GM18502 (cell line): ENCODE measurements around the gene DENND1A.
"Not testable (repeated sequence)": the region's sequence is repeated elsewhere in the genome, so short reads cannot be mapped to it uniquely, and the experiment has no call there.

Experiments used
- ATAC-seq: cut with Tn5 transposase; IDR thresholded peaks from one replicate; pipeline ENCODE4 v1.9.1; 2021; ENCODE audit warnings: mild to moderate bottlenecking; ENCODE audit not compliant: unreplicated experiment, poor library complexity

Gene DENND1A

DNA sequence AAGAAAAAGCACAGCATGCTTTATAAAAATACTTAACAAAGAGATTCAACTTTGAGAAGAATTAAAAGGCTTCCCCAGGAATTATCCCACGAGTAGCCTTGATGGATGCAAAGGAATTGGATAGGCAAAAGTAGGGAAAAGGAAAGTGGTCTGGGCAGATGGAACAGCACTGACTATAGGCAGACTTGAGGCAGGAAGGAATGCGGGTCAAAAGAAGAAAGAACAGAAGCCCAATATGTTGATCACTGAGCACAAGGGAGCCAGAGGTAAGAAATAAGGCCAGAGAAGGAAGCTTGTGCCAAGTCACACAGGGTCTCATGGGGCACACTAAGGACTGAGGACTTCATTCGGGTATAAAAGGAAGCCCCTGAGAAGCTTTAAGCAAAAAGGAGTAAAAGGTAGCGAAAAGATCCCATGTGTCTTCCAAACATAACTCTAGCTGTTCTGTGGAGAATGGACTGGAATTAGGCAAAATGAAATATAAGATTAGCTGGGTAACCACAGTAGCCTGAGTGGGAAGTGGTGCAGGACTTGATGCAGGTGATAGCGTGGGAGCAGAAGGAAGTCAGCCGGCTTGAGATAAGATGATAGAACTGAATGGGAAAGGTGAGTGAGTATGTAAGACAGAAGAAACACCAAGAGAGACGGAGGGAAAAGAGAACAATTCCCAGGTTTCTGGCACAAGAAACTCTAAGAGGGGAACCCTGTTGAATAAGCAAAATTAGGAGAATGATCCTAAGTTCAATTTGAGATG, 106.6 kb downstream of the DENND1A start:
- ATAC-seq = no peak

DNA sequence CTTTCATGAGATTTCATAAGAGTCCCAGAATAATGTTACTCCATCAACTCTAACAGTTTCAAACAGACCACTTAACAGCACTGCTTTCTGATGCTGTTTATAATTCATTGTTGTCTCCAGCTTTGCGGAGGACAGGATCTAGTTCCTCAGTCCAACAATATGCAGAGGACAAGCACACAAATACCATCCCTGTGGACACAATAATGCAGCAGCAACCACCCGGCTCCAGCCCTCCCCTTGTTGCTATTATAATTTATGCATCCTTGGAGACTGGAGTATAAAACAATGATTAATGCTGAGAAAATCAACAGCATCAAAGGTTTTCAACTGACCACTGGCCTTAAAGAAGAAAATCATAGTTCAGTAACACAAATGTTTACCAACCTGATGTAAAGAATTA, 108.3 kb downstream of the DENND1A start:
- no peak for ATAC-seq

DNA sequence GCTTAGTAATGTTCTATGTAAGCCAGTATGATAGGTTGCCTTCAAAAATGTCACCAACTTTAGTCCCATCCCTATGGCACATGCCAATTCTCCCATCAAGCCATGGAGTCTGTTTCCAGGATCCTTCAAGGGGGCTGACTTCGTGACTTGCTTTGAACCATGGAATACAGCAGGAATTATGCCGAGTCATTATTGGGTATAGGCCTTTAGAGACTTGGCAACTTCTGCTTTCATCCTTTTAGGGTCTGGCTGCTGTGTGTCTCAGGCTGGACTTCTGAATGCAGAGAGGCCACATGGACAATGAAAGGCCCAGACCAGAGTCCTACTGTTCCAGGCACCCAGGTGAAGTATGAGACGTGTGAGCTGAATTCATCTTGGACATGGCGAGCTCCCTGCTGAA, 109.8 kb downstream of the DENND1A start:
- no peak for ATAC-seq

DNA sequence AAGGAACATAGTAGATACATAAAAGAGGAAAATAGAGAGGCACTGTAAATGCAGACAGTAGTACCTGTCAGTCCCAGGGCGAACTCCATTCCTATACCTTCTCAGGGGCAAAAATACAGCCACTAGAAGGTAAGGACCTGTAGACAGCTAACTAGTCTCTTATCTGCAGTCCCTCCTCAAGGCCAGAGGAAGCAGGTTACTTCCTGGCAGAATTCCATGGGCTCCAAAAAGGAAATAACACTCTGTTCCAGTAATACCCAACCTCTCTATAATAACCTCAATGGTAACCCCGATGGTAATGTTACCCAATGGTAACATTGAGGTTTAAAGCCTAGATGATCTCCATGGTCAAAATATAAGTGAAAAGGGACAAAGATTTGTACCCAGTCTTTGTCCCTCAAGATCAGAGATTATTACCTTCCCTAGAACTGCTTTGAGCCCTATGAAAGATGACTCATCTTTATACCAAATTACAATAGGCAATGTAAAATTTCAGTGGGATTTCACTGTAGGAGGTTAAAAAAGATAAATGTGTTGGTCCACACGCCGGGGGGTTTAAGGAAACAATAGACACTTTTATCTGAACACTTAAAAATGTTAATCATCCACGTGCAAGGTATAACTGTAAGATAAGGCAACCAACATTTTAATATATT, 113.0 kb downstream of the DENND1A start:
- no peak for ATAC-seq

DNA sequence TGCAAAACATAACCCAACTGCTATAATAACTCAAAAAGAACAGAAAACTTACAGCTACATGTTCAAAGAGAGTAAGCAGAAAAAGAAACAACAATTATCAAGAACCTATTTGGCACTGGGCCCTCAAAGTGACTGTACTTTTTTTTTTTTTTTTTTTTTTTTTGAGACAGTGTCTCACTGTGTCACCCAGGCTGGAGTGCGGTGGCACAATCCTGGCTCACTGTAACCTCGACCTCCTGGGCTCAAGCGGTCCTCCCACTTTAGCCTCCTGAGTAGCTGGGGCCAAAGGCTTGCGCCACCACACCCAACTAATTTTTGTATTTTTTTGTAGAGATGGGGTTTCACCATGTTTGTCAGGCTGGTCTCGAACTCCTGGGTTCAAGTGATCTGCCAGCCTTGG, 114.1 kb downstream of the DENND1A start:
- not testable (repeated sequence) for ATAC-seq

DNA sequence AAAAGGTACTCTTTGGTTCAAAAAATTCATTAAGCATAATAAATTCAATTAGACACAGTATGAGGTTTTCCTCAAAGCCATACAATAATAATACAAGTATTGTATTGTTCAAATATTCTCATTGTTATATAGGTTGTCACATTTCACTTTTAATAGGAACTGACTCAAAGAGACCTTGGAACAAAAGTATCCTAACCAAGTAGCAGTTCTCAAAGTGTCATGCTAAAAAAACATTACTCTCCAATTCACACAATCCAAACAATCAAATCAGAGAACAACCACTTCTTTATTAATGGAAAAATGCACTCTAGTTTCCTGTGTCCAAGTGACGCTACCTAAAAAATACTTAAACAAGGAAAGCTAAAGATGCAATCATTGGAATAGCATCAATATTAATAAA, 115.4 kb downstream of the DENND1A start:
- ATAC-seq = no peak

DNA sequence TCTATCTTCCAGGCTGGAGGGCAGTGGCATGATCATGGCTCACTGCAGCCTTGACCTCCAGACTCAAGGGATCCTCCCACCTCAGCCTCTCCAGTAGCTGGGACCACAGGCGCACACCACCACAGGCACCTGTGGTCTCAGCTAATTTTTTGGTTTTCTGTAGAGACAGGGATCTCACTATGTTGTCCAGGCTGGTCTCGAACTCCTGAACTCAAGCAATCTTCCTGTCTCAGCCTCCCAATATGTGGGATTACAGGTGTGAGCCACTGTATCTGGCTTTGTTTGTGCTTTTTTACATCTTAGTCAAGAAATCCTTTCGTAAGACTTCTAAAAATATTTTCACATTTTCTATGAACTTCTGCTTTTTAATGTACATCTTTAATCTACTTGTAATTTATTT, 116.9 kb downstream of the DENND1A start:
- no peak for ATAC-seq

DNA sequence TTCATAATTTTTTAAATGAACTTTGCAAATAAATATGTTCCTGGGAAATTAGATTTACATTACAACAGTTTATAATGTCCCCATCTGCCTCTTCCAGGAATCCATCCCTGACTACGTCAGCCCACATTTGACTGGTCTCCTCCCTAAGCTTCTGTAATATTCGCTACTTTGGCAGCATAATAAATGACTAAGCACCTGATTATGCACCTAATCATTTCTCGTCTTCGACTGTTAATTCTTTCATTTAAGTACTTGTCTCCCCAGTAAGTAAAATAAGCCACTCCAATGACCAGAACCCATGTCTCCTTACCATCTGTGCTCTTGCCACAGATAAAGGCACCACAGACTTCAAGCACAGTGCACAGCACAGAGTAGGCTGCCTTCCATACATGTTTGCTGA, 122.7 kb downstream of the DENND1A start:
- no peak for ATAC-seq

DNA sequence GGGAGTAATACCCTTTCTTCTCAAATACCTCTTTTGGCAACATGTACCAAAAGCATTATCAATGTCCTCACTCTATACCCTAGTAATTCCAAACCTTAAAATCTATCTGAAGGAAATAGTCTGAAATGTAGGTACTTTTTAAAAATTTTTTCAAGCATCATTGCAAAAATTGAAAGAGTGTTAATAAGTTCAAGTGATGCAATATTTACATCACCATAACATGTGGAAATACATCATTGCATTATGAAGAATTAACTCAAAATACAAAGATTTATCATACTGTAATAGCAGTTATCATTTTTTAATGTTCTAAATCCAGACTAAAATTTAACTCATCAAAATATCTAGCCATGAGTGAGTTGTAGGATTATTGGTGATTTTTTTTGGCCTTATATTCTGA, 123.1 kb downstream of the DENND1A start:
- ATAC-seq = no peak

DNA sequence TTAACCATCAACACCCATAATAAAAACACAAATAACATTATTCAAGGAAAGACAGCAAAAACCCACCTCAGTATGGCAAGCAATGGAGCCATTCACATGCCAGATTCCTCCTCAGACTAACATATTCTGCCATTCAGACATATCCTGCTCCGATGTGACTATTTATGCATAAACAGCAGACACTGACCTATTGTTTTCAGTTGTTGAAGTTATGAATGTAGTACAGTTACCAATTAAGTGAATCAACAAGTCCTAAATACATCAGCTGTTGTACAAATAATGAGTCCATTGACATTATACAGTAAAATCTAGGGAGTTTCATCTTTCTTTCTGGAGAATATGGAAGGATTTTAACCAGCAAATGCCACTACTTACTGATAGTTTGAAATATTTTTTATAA, 131.7 kb downstream of the DENND1A start:
- no peak for ATAC-seq

DNA sequence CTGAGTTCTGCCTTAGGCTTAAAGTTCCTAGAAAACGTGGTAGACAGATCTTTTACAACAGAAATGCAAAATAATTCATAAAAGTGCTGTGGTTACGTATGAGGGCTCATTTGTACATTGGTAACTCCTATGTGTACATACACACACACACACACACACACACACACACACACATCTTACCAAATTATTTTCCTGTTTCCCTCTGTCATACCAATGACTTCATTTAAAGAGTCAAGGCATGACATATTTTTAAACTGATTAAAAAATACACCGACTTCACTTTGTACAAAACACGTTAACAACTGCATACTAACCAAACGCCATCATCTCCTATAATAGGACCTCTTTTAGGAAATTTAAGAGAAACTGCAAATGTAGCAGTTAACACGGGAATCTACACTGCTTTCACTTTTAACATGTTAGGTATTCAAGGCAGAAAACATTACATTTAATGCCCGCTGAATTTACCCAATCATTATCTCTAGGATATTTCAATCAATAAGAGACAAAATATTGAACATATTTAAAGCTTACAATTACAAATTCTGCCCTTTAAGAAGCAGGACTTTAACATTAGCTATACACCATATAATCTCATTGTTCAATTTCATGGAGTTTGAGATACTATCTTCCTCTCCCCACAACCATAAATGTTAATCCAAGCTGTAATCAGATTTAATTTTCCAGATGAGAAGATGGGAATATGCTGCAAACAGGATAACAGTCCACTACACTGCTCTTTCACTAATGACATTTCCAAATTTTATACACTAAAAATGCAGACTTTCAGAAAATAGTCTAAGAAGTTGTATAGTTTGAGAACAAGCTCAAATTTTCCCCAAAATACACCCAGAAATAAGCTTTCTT, 133.1 kb downstream of the DENND1A start:
- ATAC-seq = no peak

DNA sequence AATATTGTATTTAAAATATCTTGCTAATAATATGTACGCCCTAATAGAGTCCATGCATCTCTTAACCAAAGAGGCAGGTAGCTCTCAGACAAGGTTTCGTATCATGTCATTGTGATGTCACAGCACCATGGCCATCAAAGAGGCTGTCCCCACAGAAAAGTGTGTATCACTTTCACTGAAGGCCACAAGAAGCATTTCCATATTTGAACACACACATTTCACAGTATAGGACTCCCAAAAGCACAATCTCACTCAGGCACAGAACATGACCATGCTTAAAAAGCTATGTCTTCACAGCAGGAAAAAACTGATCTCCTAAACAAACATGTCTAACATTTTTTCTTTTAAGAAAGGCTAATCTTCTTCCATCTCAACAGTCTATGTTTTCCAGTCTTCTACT, 133.8 kb downstream of the DENND1A start:
- ATAC-seq = no peak

DNA sequence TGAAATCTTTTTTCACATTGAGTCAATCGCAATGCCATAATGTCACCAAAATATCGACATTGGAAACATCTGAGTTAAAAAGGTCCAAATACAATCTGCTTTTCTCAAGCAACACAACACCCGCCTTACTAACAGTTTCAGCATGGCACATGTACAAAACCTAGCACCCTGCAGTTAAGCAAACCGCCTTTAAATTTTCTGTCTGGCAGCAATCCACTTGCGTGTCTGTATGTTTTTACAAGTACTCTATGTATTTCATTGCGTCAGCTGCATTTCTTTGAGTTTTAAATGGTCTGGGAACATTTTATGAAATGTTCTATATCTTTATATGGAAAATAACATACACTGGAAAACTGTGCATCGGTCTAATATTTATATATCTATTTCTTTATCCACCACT, 134.6 kb downstream of the DENND1A start:
- ATAC-seq = no peak

DNA sequence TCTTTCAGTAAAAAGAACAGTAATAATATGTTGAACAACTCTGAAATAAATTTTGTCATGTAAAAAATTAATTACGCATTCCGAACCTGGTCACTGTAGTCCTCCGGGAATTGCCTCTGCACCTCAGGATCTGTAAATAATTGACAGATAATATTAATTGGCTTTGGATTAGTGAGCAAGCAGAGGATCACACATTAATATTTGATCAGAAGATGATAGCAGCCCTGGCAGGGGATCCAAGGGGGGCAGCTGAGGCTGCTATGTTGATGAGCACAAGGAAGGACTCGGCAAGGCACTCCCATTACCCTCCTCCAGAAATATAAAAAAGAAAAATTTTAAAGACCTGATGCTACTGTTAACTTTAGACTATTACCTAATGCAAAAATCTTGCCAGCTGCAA, 137.4 kb downstream of the DENND1A start:
- no peak for ATAC-seq

DNA sequence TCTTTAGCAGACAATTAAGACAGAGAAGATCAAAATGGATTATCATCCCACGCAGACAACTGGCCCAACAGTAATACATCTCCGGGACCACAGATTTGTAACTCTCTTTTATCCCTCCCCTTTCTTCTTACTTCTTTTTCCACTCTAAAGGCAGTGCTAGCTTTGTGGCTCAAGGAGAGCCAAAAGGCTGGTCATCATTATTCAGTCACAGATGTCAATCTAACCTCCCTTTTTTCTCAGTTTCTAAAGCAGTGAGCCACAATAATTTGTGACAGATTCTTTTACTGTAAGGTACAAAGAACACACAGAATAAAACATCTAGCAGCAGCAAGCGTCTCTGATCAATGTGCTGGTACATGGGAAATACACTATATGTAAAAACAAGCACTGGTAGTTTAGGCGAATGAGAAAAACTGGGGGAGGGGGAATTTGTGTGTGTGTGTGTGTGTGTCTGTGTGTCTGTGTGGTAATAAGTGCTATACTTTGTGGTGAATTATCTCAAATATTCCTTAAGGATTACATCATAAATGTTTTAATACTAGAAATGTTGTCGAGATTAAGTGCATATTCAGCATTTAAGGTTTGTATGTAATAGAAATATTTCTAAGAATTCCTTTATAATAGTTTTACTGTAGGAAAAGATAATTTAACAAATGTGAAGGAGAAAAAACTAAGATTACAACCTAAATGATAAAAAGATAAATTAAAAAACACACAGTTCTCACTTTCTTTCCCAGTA, 140.2 kb downstream of the DENND1A start:
- ATAC-seq = no peak

DNA sequence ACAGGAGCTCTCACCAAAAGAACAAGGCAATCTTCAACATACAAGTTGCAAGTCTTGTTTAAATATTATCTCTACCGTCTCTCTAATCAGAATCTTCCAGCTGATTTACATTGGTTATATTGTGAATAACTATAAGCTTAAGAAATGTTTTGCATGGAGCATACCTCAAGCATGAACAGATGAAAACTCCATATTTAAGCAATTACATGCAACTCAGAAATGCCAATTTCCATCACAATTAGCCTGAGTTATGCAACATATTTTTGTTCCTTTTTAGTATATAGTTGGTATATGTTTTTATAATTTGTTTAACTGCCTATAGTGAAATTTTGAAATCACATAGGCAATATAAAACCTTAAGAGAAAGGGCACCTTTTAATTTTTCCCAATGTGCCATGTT, 142.5 kb downstream of the DENND1A start:
- ATAC-seq = no peak

DNA sequence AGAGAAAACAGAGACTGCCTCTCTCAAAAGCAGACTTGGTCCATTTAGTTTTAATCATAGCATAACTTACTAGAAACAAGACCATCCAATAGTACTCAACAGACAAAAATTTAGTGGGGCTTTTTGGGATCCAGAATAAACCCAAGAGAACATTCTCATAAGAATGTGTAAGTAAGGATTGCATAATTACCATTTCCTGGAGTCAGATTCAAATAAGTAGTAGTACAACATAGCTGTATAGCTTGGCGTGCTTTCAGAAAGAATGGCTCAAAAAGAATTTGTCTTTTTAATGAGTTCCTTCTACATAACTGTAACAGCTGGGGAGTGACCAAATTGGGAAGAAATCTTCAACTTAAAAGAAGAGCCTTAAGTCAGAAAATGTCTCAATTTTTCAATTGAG, 145.4 kb downstream of the DENND1A start:
- ATAC-seq = no peak

DNA sequence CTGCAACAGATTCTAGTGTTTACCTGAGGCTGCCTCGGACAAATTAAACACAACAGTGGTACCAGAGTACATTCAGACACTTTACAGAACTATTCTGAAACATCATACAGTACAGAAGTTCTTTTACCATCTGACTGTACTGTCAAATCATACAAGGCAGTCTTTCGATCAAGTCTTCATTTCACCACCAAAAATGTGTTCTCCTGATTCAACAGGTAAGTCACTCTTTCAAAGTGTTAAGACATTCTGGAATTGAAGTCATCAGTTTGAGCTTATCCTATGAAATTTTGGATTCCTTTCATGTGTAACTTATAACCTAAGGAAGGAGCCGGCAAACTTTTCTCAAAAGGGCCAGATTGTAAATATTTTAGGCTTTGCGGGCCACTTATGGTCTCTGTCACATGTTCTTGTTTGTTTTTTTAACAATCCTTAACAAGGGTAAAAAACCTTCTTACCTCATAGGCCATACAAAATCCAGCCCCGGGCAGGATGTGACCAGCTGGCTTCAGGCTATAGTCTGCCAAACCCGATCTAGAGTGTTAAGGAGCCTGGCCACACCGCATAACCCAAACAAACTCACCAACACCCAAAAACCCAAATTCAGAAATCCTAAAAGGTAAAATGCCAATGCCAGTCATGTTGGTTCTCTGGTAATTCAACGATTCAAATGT, 151.6 kb downstream of the DENND1A start:
- ATAC-seq = no peak

DNA sequence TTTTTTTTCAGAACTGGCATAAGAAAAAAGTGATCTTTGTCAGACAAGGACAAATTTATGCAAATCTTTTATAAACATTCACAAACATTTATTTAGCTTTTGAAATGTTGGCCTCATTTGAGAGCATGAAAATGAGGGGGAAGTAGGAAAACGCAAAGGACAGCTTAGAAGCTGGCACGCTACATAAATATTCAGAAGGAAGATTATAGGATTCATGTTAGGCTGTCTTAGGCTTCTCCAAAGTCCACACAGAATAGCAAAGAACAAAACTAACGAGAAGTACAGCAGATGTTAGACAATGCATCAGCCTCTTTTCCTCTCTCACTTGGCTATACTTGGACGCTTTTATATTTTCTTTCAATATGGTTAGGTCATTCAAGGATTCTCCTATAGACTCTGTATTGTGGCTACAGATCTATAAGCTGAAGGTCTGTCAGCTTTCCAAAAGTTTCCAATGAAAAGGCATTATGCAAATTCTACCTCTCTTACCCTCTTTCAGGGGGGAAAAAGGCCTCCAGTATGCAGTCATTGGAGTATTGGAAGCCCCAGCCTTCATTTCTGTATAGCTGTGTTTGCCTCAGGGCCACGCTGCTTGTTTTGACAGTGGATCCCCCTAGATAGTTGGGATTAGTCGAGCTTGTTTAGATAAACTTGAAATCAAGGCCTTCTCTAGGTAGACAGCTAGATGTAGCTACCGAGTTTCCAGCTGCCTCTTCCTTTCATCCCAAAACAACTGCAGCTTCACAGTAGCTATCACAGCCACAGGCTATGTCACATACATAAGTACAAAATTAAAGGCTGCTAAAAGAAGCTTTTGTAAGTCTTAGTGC, 153.0 kb downstream of the DENND1A start:
- no peak for ATAC-seq
